DOHH2 (cell line): ENCODE measurements around the gene LMOD1.

Experiments
- H3F3A ChIP-seq: fragments of 200-600 bp; sonication (generic), shearing (Covaris generic); 2 replicates; pipeline ENCODE4 v1.6.0; 2016; ENCODE audit warnings: antibody characterized with exemption, mild to moderate bottlenecking; ENCODE audit not compliant: control insufficient read depth, insufficient read depth
- H3K27ac ChIP-seq: fragments of 200-600 bp; sonication (generic); 2 replicates; pipeline ENCODE4 v1.5.1; 2014; ENCODE audit warnings: low read depth, mild to moderate bottlenecking, low read length, moderate library complexity
- H3K27me3 ChIP-seq: fragments of 200-600 bp; sonication (generic); 2 replicates; pipeline ENCODE4 v1.6.1; 2014; ENCODE audit warnings: mild to moderate bottlenecking, low read length, mixed read lengths; ENCODE audit not compliant: control insufficient read depth
- H3K36me3 ChIP-seq: fragments of 200-600 bp; sonication (generic); 2 replicates; pipeline ENCODE4 v1.6.1; 2014; ENCODE audit warnings: mild to moderate bottlenecking, low read length, moderate library complexity, mixed read lengths; ENCODE audit not compliant: control insufficient read depth
- H3K4me1 ChIP-seq: fragments of 200-600 bp; sonication (generic); 2 replicates; pipeline ENCODE4 v1.6.1; 2014; ENCODE audit warnings: mild to moderate bottlenecking, low read length, mixed read lengths; ENCODE audit not compliant: control insufficient read depth
- H3K4me2 ChIP-seq: fragments of 200-600 bp; sonication (generic); 2 replicates; pipeline ENCODE4 v1.6.0; 2014; ENCODE audit warnings: mild to moderate bottlenecking, low read length, moderate library complexity
- H3K4me3 ChIP-seq: fragments of 200-600 bp; sonication (generic); 2 replicates; pipeline ENCODE4 v1.5.1; 2014; ENCODE audit warnings: mild to moderate bottlenecking, low read length, mixed read lengths
- H3K79me2 ChIP-seq: fragments of 200-600 bp; sonication (generic); 2 replicates; pipeline ENCODE4 v1.6.1; 2014; ENCODE audit warnings: mild to moderate bottlenecking, low read length, mixed read lengths; ENCODE audit not compliant: control insufficient read depth
- H3K9me2 ChIP-seq: fragments of 200-600 bp; sonication (generic); replicated peaks from 2 replicates; pipeline ENCODE4 v1.6.1; 2014; ENCODE audit warnings: mild to moderate bottlenecking, low read length, mixed read lengths; ENCODE audit not compliant: control insufficient read depth
- H3K9me3 ChIP-seq: fragments of 200-600 bp; sonication (generic); 2 replicates; pipeline ENCODE4 v1.6.1; 2014; ENCODE audit warnings: antibody characterized with exemption, low read length, mixed read lengths; ENCODE audit not compliant: control insufficient read depth, insufficient read depth
- H4K20me1 ChIP-seq: fragments of 200-600 bp; sonication (generic); 2 replicates; pipeline ENCODE4 v1.6.0; 2014; ENCODE audit warnings: low read depth, mild to moderate bottlenecking, antibody characterized with exemption, low read length, moderate library complexity; ENCODE audit not compliant: control insufficient read depth, insufficient read depth
- EZH2phosphoT487 ChIP-seq: fragments of 200-600 bp; sonication (generic); IDR thresholded peaks from 2 replicates; pipeline ENCODE4 v1.6.1; 2017; ENCODE audit warnings: borderline replicate concordance, mild to moderate bottlenecking, antibody characterized with exemption, low read length, moderate library complexity, mixed read lengths
- TF ChIP-seq, protein P1 (sequence below): fragments of 200-600 bp; sonication (generic); IDR thresholded peaks from one replicate; pipeline ENCODE4 v1.5.1; 2014; ENCODE audit warnings: antibody characterized with exemption, mild to moderate bottlenecking, low read depth, low read length; ENCODE audit not compliant: poor library complexity, severe bottlenecking

LMOD1 gene

DNA sequence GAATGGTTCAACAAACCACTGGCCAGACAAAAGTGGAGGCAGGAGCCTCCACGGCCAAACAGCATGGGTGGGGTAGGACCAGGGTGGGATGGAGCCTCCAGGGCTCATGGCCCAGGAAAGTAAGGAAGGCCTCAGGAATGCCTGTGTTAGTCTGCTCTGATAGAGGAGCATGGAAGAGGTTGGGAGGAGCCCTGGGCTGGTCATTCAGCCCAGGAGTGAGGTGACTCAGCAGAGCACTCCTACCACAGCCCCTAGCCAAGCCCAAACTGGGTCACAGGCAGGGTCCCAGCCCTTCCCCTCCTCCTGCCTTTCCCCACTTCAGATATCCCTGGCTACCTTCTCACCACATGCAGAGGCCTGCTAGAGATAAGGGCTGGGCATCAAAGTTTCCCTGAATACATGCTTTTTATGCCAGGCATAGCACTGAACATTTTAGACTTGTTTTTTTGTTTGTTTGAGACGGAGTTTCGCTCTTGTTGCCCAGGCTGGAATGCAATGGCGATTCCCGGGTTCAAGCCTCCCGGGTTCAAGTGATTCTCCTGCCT is 60.7 kb downstream of the LMOD1 start:
- H3K27ac ChIP-seq: no peak overlapping the region
- H3K4me1 ChIP-seq: peaks cover 5% of the 10 kb centered on the region; the same call in 1 of the 2 replicates
- peaks cover 6% of the 10 kb centered on the region; the same call in 1 of the 2 replicates for H3F3A ChIP-seq
- no peaks in the 10 kb centered on the region for H3K36me3 ChIP-seq
- no peaks in the 10 kb centered on the region; the same call in 1 of the 2 replicates for H4K20me1 ChIP-seq
- H3K4me2 ChIP-seq: no peak overlapping the region
- no peak overlapping the region for H3K4me3 ChIP-seq
- no peak for TF ChIP-seq EZH2phosphoT487
- TF ChIP-seq, protein P1, sequence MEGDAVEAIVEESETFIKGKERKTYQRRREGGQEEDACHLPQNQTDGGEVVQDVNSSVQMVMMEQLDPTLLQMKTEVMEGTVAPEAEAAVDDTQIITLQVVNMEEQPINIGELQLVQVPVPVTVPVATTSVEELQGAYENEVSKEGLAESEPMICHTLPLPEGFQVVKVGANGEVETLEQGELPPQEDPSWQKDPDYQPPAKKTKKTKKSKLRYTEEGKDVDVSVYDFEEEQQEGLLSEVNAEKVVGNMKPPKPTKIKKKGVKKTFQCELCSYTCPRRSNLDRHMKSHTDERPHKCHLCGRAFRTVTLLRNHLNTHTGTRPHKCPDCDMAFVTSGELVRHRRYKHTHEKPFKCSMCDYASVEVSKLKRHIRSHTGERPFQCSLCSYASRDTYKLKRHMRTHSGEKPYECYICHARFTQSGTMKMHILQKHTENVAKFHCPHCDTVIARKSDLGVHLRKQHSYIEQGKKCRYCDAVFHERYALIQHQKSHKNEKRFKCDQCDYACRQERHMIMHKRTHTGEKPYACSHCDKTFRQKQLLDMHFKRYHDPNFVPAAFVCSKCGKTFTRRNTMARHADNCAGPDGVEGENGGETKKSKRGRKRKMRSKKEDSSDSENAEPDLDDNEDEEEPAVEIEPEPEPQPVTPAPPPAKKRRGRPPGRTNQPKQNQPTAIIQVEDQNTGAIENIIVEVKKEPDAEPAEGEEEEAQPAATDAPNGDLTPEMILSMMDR: no peak
- no peaks in the 10 kb centered on the region for H3K9me3 ChIP-seq
- no peaks in the 10 kb centered on the region for H3K79me2 ChIP-seq
- peaks cover 52% of the 10 kb centered on the region for H3K27me3 ChIP-seq
- no peaks in the 10 kb centered on the region for H3K9me2 ChIP-seq

DNA sequence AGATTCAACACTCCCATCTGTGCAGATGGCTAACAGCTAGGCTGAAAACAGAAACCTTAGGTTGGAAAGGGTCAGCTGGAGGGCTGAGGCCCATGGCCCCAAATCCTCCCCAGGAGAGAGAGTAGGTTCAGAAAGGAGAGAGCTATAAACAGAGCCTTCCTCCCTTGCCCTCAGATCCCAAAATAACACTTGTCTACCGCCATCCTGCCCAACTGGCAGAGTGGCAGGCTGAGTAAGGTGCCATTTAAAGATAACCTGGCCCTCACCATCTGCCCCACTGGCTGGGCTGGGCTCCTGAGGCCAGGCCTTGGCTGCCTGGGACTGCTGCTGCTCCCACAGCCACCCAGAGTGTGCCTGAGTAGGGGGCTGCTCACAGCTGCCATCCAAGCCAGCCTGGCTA is 61.9 kb downstream of the LMOD1 start:
- no peaks in the 10 kb centered on the region for H3K79me2 ChIP-seq
- H3K27me3 ChIP-seq: peaks cover 45% of the 10 kb centered on the region
- H3K36me3 ChIP-seq: no peaks in the 10 kb centered on the region
- H3K9me2 ChIP-seq: no peaks in the 10 kb centered on the region
- peaks cover 6% of the 10 kb centered on the region; the same call in 1 of the 2 replicates for H3F3A ChIP-seq
- no peak overlapping the region for H3K4me2 ChIP-seq
- H4K20me1 ChIP-seq: no peaks in the 10 kb centered on the region; the same call in 1 of the 2 replicates
- no peak overlapping the region for H3K27ac ChIP-seq
- peaks cover 5% of the 10 kb centered on the region; the same call in 1 of the 2 replicates for H3K4me1 ChIP-seq
- H3K4me3 ChIP-seq: no peak overlapping the region
- H3K9me3 ChIP-seq: no peaks in the 10 kb centered on the region
- TF ChIP-seq EZH2phosphoT487: no peak
- TF ChIP-seq, protein P1: no peak

DNA sequence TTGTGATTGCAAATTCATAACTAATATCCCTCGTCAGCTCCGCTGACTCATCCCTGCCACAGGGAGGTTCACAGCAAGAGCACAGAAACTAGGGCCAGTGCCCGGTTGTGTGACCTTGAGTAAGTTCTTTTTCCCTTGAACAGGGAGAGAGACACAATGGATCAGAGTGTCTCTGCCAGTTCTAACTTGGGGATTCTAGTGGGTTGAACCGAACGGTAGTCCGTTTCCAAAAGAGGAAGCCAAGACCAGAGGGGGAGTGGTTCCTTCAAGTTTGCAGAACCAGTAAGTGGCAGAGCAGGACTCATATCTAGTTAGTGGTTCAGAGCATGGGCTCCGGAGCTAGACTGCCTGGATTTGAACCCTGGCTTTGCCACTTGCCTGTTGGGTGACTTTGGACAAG is 62.6 kb downstream of the LMOD1 start:
- H3K4me2 ChIP-seq: no peak overlapping the region
- H3K4me1 ChIP-seq: peaks cover 5% of the 10 kb centered on the region; the same call in 1 of the 2 replicates
- no peak overlapping the region for H3K4me3 ChIP-seq

More for the DNA sequence above, 62.6 kb downstream of the LMOD1 start:
- Histone ChIP-seq H3K27me3 (peaks cover 41% of the 10 kb centered on the region), H3K36me3 (no peaks in the 10 kb centered on the region), H3F3A (peaks cover 6% of the 10 kb centered on the region; the same call in 1 of the 2 replicates), H4K20me1 (no peaks in the 10 kb centered on the region; the same call in 1 of the 2 replicates), H3K79me2 (no peaks in the 10 kb centered on the region), H3K9me3 (no peaks in the 10 kb centered on the region), H3K9me2 (no peaks in the 10 kb centered on the region), H3K27ac (no peak overlapping the region)
- no peak for TF ChIP-seq EZH2phosphoT487
- TF ChIP-seq, protein P1: no peak
